SU-DHL-6 (cell line): ENCODE measurements around the gene TDRD5.

Experiments
- EZH2phosphoT487 ChIP-seq: fragments of 200-600 bp; sonication (generic), shearing (Covaris generic); conservative IDR thresholded peaks from 2 replicates; pipeline ENCODE4 v1.6.1; 2018; ENCODE audit warnings: mild to moderate bottlenecking, antibody characterized with exemption, low read length, moderate library complexity, mixed read lengths
- TF ChIP-seq, protein P1 (sequence below): fragments of 200-600 bp; sonication (generic); IDR thresholded peaks from one replicate; pipeline ENCODE4 v1.5.1; 2017; ENCODE audit warnings: antibody characterized with exemption, mild to moderate bottlenecking, low read length, moderate library complexity; ENCODE audit not compliant: insufficient read depth, poor library complexity, severe bottlenecking

DNA sequence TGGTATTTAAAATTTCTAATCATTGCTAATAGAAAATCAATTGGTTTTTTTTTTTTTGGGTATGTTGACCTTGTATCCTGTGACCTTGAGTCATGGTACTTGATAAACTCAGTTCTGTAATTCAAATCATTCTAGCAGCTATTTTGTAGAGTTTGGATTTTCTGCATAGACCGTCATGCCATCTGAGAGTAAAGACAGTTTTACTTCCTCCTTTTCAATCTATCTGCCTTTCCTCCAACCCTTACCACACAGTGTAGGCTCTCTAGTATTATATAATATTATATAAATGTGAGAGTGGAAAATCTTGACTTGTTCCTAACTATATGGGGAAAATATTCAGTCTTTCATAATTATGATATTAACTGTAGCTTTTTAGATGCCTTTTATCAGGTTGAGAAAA is 7.0 kb downstream of the TDRD5 start:
- no peak for TF ChIP-seq EZH2phosphoT487
- TF ChIP-seq, protein P1, sequence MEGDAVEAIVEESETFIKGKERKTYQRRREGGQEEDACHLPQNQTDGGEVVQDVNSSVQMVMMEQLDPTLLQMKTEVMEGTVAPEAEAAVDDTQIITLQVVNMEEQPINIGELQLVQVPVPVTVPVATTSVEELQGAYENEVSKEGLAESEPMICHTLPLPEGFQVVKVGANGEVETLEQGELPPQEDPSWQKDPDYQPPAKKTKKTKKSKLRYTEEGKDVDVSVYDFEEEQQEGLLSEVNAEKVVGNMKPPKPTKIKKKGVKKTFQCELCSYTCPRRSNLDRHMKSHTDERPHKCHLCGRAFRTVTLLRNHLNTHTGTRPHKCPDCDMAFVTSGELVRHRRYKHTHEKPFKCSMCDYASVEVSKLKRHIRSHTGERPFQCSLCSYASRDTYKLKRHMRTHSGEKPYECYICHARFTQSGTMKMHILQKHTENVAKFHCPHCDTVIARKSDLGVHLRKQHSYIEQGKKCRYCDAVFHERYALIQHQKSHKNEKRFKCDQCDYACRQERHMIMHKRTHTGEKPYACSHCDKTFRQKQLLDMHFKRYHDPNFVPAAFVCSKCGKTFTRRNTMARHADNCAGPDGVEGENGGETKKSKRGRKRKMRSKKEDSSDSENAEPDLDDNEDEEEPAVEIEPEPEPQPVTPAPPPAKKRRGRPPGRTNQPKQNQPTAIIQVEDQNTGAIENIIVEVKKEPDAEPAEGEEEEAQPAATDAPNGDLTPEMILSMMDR = no peak
